NK-92 (cell line): Measurements from ENCODE around the gene GALP.
"Not testable (repeated sequence)": the region's sequence is repeated elsewhere in the genome, so short reads cannot be mapped to it uniquely, and the experiment has no call there.

Source experiments
- DNase-seq: peaks from one replicate; lab custom pipeline; 2025; ENCODE audit not compliant: unreplicated experiment; lab: John Stamatoyannopoulos, UW

GALP gene

DNA sequence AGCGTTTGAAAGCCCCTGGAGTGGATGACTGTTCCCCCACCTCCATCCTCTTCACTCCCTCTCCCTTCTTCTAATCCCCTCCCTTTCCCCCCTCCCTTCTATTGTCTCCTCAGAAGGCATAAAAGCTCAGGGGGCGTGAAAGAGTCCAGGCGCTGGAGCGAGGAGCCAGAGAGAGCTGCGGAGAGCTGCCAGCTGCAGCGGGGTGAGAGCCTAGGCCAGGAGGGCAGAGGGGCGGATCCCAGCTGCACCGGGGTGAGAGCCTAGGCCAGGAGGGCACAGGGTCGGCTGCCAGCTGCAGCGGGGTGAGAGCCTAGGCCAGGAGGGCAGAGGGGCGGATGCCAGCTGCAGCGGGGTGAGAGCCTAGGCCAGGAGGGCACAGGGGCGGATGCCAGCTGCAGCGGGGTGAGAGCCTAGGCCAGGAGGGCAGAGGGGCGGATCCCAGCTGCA lies at the start of gene GALP:
TSS of gene GALP (plus strand) at position 148 of the 447 bp plus-strand sequence. CDS start 1,101 bp downstream, outside the sequence.
- not testable (repeated sequence) for DNase-seq

DNA sequence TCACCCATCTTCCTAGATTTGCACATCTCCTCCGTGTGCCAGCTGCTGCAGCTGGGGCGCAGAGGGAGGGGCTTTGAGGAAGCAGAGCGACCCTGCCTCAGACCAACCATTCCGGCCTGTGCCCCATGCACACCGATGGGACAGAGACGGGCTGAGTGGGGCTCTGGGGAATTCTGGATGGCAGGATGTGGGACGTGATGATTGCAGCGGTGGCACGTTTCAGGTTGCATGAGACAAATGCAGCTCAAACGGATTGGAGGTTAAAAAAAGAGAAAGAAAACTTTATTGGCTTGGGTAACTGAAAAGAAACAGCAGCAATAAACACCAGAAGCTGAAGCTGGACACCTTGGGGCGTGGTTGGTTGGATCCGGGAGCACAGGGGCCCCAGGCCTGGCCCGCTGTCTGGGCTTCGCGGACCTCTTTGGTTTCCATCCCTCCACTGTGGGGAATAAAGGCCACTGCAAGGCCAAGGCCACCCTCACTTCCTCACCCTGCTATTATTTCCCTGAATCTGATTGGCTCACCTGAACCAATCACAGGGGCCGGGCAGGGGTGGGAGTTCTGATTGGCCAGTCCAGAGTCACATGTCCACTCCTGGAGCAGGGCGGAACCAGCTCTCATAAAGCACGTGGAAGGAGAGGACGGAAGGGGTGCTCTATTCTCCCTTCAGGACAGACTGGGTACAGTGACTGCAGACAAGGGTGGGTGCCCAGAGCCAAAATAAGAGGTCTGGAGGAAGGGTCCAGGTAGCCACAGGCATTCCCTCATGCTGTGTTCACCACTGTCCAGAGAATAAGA lies 48.6 kb upstream of the GALP start:
- no peak for DNase-seq

DNA sequence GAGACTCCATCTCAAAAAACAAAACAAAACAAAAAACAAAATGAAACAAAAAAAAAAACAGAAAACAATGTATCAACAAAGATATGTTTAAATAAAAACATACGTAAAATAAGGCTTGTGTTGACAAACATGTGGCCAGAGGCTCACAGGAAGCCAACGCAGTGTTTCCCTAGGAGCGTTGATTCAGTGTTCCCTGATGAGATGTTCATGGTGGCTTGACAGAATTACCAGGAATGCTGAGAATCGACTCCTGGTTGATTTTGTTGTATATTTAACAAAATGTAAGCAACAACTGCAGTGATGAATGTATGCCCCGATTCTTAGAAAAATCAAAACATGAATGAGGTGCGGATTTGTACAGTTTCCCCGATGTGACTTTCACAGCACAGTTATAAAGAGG lies 45.8 kb upstream of the GALP start:
- DNase-seq: no peak

DNA sequence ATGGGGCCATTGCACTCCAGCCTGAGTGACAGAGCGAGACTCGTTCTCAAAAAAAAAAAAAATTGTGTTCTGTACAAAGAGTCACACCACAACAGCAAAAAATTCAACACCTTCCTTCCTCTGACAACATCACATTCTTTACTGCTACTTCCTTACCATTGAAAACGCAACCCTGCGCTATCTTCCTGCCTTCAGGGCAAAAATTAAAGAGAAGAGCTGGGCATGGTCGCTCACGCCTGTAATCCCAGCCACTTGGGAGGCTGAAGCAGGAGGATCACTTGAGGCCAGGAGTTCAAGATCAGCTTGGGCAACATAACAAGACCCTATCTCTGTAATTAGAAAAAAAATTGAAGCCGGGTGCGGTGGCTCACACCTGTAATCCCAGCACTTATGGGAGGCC lies 44.2 kb upstream of the GALP start:
- DNase-seq: no peak

DNA sequence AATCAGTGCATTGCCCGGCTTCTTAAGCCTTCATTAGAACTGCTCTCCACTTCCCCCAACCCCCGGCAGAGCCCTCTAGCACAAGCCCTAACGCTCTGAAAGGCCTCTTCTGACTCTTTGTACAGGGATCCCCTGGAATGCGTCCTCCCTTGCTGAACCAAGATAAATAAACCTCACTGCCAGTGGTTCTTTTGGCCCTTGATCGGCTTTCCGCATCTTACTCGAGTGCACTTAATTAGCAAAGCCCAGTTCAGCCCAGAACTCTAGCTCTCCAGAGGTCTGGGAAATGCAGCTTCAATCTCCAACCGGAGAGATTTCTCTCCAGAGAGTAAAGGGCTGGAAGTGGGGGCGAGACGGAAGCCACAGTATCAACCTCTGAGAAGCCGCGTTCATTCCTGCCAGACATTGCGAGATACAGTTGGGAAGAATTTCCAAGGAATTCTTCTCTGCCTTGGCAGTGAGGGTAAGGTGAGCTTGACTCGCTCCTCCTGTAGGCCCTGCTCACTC lies 43.4 kb upstream of the GALP start:
- no peak for DNase-seq

DNA sequence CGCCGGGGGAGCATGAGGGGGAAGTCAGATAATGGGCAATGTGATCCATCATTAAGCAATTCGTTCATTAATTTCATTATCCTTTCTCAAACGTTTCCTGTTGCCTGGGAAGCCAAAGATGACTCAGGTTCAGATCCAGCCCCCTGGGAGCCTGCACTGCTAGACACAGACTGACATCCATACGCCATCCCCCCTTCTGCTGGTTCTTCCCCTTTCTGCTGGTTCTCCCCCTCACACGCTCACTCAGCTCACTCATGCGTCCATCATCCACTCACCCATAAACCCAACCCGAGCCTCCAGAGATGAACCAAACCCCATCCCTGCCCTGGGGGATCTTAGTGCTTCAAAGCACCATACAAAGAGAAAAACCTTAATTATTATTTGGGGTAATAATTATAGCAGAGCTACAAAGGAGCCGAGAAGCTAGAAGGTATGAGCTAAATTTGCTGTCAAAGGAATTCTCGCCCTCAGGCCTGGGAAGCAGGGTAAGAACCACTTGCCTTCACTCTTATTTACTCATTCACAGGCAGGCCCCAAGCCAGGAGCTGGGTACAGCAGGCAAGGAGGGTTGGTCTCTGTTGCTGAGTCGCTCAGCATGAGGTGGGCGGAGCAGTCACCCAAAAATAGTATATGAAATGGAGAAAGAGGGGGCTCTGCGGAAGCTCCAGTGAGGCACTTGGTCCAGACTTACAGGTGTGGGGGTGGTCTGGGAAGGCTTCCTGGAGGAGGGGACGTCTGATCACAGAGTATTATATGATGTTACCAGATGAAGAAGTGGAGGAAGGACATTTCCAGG lies 41.8 kb upstream of the GALP start:
- no peak for DNase-seq

DNA sequence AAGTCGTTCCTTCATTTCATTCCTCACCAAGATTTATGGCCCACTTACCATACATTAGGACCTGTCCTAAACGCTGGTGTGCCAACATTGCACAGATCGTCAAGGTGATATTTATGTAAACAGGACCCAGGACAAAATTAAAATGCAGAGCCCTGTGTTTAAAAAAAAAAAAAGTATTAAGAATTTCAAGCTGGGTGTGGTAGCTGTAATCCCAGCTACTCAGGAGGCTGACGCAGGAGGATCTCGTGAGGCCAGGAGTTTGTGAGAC lies 41.2 kb upstream of the GALP start:
- DNase-seq: no peak

DNA sequence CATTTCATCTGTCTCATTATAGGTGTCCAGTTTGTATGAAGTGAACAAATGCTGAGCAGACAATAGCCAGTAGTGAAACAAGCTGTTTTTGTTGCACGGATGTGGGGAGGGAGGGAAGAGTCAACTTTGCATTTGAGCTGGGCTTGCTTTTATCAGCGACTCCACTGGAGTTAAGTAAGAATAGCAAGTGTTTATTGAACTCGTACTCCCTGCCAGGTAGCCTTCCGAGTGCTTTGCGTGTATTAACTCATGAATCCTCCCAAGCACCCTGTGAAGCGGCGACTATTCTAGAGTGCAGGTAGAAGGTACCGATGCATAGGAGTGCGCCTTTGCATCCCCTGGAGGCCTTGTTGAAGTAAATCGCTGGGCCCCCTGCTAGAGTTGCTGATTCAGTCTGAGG lies 39.4 kb upstream of the GALP start:
- no peak for DNase-seq

DNA sequence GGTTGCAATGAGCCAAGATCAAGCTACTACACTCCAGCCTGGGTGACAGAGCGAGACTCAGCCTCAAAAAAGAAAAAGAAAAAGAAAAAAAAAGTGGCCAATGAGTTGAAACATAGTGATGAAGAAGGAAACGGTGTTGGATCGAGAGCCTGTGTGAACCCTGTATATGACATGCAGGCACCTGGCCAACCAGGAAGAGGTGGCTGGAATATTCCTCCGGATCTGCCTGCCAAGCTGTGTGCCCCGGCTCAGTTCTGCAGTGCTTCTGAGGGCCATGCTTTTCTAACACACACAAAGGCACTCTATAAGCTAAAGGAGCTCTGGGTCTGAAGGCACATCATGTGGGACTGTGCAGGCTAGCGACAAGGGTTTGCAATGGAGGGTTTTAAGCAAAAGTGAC lies 38.4 kb upstream of the GALP start:
- DNase-seq: no peak

DNA sequence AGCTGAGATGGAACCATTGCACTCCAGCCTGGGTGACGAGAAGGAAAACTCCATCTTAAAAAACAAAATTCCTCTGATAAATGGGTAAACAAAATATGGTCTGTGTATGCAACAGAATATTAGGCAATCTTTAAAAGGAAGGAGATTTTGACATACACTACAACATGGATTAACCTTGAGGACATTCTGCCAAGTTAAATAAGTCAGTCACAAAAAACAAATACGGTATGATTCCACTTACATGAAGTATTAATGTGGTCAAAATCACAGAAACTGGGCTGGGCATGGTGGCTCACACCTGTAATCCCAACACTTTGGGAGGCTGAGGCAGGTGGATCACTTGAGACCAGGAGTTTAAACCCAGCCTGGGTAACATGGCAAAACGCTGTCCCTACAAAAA lies 37.7 kb upstream of the GALP start:
- no peak for DNase-seq

DNA sequence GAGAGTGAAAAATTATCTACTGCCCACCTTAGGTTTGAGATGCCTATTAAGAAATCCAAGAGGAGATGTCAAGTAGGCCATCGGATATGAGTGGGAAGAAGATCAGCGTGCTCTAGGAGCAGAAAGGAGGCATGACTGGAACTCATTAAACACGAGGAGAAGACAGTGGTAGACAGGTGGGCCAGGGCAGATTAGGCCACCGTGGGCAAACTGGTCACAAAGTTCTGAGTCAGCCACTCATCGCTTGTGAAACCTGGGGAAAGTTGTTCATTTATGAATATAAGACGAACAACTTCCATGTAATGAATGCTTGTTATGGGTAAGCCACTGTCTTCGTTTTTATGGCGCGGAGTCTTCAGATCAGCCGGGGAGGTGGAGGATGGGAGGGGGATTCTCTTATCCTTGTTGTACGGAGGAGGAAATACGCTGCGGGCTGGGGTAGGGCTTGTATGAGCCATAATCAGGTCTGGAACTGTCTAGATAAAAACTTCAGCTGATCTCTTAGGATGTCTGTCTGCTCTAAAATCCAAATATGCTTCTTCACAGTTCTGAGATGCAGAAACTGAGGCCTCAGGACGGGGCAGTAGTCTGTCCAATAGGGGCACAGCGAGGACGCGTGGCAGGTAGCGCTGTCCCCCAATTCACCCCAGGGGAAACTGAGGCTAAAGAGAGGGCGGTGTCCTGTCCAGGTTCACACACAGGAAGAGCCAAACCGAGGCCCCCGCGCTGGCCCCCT lies 35.8 kb upstream of the GALP start:
- no peak for DNase-seq

DNA sequence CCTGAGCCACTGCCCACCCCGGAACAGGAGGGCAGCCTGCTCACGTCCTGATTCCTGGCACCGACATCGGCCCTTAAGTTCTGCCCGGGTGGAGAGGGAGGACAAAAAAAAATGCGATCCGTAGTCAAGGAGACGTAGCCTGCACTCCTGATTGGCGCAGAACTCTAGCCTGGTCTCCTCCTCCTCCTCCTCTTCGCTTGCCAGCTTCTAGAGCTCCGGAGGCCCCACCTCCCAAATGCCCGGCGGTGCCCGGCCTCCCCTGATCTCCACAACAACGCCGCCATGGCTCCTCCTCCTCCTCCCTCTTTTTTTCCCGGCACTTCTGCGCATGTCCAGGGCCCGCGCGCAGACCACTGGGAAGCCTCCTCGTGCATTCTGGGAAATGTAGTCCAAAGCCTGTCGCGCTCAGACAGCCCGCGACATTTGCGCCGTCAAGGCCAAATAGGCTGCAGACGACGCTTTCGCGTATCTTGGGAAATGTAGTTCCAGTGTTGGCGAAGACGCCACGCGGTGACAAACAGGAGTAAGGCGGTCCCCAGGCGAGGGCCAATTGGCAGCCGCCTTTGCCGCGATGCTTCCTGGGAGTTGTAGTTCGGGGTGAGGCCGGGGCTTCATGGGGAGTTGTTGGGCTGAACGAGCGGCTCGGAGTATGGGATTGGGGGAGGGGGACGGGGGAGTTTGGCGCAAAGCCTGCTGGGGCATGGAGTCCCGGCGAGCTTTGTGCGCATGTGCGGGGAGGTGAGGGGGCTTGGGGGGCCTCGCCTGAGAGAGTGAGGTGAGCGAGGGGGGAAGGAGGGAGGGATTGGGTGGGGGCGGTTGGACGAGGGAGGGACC lies 35.0 kb upstream of the GALP start, which contains the start of gene ZNF444:
TSS of gene ZNF444 (plus strand) at position 705 of the 834 bp plus-strand sequence. CDS start 5,625 bp downstream, outside the sequence.
- DNase-seq: peak; percentile 98

DNA sequence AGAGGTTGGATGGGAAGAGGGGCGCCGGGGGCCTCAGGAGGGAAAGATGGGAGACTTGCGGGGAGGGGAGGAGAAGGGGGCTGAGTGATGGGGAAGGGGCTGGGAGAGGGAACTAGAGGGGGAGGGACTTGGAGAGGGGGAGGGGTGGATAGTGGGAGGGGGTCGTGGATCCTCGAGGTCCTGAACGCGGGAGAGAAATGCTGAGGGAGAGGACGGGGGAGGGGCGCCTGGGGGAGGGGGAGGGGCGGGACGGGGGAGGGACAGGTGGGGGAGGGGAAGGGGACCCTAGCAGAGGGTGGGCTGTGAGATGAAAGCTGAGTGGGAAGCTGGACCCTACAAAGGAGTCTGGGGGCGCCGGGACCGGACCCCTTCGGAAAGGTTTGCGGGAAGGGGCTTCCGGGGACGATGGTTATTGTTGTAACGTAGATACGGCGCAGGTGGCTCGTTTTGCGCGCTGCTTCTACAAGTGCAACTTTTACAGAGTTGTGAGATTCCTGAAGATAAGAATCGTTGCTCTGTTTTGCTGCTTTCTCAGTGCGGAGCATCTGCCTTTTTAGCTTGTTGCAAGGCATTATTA lies 34.3 kb upstream of the GALP start:
- DNase-seq: no peak

DNA sequence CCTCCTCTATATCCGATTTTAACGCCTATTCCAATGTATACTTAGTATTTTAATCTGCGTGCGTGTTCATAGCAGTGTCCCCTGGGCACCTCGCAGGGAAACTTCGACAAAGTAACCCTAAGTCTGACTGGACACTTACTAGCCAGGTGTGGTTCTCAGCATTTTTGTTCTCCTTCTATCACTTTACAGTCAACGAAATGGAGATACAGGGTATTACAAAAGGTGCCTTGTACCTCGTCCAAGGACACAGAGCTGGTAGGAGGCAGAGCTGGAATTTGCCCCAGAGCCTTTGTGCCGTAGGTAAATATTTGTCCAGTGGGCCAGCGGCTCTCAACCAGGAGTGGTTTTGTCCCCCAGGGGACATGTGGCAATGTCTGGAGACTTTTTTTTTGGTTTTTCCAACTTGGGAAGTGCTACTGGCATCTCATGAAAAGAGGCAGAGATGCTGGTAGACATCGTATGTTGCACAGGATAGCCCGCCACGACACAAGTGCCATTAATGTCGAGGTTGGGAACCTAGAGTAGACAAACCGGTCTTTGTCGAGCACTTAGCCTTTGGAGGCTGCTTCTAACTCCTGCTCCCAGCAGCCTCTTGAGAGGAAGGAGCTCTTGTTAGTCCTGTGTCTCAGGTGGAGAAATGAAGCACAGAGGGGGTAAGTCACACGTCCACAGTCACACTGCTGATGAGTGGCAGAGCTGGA lies 33.6 kb upstream of the GALP start:
- DNase-seq: no peak

DNA sequence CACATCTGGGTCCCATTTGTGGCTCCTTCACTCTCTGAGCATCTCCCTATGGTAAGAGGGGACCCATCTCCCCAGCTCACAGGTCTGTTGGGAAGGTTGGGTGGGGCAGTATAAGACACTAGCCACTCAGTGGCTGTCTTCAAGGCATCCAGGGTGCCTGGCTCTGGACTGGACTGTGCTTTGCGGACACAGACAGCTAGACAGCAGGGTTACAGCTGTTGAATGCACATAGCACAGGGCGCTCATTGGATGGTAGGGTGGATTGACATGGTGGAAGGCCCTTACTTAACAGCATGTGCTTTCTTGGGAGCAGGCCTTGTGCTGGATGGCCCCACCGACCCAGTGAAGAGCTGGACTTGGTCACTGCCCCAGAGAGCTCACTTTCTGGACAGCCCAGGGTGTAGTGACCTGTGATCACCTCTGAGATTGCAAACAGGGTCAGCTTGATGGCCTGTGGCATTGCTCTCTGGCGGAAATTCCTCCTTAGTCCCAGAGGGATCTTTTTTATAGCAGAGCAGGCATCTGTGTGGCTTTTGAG lies 32.8 kb upstream of the GALP start:
- DNase-seq: no peak

DNA sequence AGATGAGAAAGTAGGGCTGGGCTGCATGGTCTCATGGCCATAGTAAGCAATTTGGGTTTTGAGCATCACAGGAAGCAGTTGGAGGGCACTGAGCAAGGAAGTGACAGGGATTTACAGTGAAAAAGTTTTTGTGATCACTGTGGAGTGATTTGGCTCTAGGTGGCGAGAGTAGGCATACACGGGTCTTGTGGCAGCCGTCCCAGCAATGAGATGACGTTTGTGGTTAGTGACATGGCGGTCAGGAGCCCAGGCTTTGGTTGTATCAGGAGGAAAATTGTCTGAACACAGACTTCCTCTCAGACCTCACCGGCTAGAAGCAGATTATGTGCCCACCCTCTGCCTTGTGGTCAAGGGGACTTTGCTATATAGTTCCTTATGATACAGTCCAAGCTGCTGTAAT lies 31.4 kb upstream of the GALP start:
- DNase-seq: no peak

DNA sequence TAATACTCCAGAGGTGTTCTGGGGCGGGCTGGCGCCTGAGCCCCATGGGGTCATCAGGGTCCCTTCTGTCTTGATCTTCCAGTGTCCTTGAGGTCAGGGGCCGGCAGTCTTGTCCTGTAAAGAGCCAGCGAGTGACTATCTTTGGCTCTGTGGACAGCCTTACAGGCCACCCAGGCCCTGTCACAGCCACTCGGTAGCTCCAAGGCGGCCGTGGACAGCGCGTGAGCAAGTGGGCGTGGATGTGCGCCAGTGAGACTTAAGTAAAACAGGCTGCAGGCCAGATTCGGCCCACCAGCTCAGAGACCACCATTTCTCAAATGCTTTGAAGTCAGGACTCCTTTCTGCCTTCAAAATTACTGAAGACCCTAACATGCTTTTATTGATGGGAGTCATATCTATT lies 31.0 kb upstream of the GALP start:
- no peak for DNase-seq

DNA sequence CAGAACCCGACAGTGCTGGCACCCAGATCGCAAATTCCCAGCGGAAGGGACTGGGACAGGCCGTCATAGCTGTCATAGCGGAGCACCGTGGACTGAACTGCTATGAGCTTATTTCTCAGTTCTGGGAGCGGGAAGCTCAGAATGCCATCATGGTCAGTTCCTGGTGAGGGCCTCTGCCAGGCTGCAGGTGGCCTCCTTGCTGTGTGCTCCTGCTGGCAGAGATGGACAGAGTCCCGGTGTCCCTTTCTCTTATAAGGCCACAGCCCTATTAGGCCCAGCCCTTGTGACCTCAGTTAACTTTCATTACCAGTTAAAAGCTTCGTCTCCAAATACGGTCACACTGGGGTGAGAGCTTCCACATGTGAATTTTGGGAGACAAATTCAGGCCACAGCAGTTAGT lies 30.1 kb upstream of the GALP start:
- DNase-seq: no peak

DNA sequence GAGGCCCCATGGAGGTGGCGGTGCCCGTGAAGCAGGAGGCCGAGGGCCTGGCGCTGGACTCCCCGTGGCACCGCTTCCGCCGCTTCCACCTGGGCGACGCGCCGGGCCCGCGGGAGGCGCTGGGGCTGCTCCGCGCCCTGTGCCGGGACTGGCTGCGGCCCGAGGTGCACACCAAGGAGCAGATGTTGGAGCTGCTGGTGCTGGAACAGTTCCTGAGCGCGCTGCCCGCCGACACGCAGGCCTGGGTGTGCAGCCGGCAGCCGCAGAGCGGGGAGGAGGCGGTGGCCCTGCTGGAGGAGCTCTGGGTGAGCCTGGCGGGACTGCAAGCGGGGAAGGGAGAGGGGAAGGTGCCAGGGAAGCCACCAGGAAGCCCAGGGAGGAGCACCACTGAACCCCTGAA lies 28.9 kb upstream of the GALP start:
- DNase-seq: no peak
